Measurements from ENCODE around the gene RRP9.

DNA sequence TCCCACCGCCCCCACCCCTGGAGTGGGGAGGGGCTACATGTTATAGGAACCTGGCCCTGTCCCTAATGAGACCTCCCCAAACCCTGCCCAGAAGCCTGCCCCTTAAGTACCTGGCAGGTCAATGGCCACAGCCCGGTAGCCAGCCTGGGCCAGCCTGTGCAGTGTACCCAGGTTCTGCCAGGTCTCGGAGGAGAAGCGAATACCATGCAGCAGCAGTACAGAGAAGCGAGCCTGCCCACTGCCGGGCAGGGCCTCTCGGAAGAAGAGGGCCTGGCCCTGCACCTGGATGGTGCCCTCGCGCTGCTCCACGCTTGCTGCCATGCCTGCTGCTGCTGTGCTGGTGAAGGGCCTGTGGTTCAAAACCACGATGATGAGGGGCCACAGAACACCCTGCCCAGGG, 29.6 kb upstream of the RRP9 start:
- TF ChIP-seq, protein P1, sequence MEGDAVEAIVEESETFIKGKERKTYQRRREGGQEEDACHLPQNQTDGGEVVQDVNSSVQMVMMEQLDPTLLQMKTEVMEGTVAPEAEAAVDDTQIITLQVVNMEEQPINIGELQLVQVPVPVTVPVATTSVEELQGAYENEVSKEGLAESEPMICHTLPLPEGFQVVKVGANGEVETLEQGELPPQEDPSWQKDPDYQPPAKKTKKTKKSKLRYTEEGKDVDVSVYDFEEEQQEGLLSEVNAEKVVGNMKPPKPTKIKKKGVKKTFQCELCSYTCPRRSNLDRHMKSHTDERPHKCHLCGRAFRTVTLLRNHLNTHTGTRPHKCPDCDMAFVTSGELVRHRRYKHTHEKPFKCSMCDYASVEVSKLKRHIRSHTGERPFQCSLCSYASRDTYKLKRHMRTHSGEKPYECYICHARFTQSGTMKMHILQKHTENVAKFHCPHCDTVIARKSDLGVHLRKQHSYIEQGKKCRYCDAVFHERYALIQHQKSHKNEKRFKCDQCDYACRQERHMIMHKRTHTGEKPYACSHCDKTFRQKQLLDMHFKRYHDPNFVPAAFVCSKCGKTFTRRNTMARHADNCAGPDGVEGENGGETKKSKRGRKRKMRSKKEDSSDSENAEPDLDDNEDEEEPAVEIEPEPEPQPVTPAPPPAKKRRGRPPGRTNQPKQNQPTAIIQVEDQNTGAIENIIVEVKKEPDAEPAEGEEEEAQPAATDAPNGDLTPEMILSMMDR (IDR thresholded peaks at IDR 0.05) = no peak
- TF ChIP-seq POLR2A (IDR thresholded peaks at IDR 0.05) = no peak

Data from adrenal gland (tissue), 5 donors.